ENCODE data around the gene JKAMP.

Gene JKAMP

GRCh38 chr14:59480166-59480565 is 4.2 kb upstream of the JKAMP start:
- DNase-seq (ENCODE audit: low read depth, low spot score): no peak
- no peak for TF ChIP-seq CTCF (IDR thresholded peaks at IDR 0.05; ENCODE audit: low read depth, low read length)
- no peak overlapping the region for H3K4me3 ChIP-seq (ENCODE audit: low read depth, low read length)
- in situ Hi-C loops (cut with HindIII; ENCODE audit: low sequenced_read_pairs): no loop called here

- H3K4me3 ChIP-seq (ENCODE audit: low read depth, low read length): no peak overlapping the region
- in situ Hi-C loops (cut with HindIII; ENCODE audit: low sequenced_read_pairs): no loop called here
- no peak for TF ChIP-seq CTCF (IDR thresholded peaks at IDR 0.05; ENCODE audit: low read depth, low read length)
- no peak for DNase-seq (ENCODE audit: low read depth, low spot score)
Measured at GRCh38 chr14:59481407-59481806, 2.9 kb upstream of the JKAMP start.

- in situ Hi-C loops (cut with HindIII; ENCODE audit: low sequenced_read_pairs): no loop called here
- H3K4me3 ChIP-seq (ENCODE audit: low read depth, low read length): peak overlapping the region; percentile 88
- DNase-seq (ENCODE audit: low read depth, low spot score): peak; percentile 26
- no peak for TF ChIP-seq CTCF (IDR thresholded peaks at IDR 0.05; ENCODE audit: low read depth, low read length)
Measured at GRCh38 chr14:59481871-59482540, 2.3 kb upstream of the JKAMP start.

- in situ Hi-C loops (cut with HindIII; ENCODE audit: low sequenced_read_pairs): no loop called here
- peak; percentile 88 for DNase-seq (ENCODE audit: low read depth, low spot score)
- TF ChIP-seq CTCF (IDR thresholded peaks at IDR 0.05; ENCODE audit: low read depth, low read length): no peak
- H3K4me3 ChIP-seq (ENCODE audit: low read depth, low read length): peak overlapping the region; percentile 88
Measured at GRCh38 chr14:59482541-59483331, 1.6 kb upstream of the JKAMP start.

- peak; percentile 77 for DNase-seq (ENCODE audit: low read depth, low spot score)
- peak overlapping the region; percentile 88 for H3K4me3 ChIP-seq (ENCODE audit: low read depth, low read length)
- in situ Hi-C loops (cut with HindIII; ENCODE audit: low sequenced_read_pairs): no loop called here
- TF ChIP-seq CTCF (IDR thresholded peaks at IDR 0.05; ENCODE audit: low read depth, low read length): no peak
Measured at GRCh38 chr14:59483363-59483762, 954 bp upstream of the JKAMP start.

- DNase-seq (ENCODE audit: low read depth, low spot score): no peak
- TF ChIP-seq CTCF (IDR thresholded peaks at IDR 0.05; ENCODE audit: low read depth, low read length): no peak
- in situ Hi-C loops (cut with HindIII; ENCODE audit: low sequenced_read_pairs): no loop called here
- H3K4me3 ChIP-seq (ENCODE audit: low read depth, low read length): peak overlapping the region; percentile 88
Measured at GRCh38 chr14:59484639-59485175, 390 bp downstream of the JKAMP start.

Measured in astrocyte of the spinal cord (primary cell).